Measurements from ENCODE around the gene SUSD1.
"Not testable (repeated sequence)": the region's sequence is repeated elsewhere in the genome, so short reads cannot be mapped to it uniquely, and the experiment has no call there.

SUSD1 gene

GRCh38 chr9:112174222-112174964 is 704 bp downstream of the SUSD1 start:
- DNase-seq (ENCODE audit: extremely low read depth in 1 of 2, low read depth in 1 of 2) = peak in 1 of 2 donors; percentile 56

GRCh38 chr9:112173489-112174221 is 1.4 kb downstream of the SUSD1 start:
- no peak for DNase-seq (ENCODE audit: extremely low read depth in 1 of 2, low read depth in 1 of 2)

GRCh38 chr9:112170968-112171367 is 4.1 kb downstream of the SUSD1 start:
- DNase-seq (ENCODE audit: extremely low read depth in 1 of 2, low read depth in 1 of 2) = no peak

GRCh38 chr9:112170235-112170634 is 4.9 kb downstream of the SUSD1 start:
- no peak for DNase-seq (ENCODE audit: extremely low read depth in 1 of 2, low read depth in 1 of 2)

GRCh38 chr9:112169368-112169767 is 5.7 kb downstream of the SUSD1 start:
- DNase-seq (ENCODE audit: extremely low read depth in 1 of 2, low read depth in 1 of 2) = no peak

- no peak for DNase-seq (ENCODE audit: extremely low read depth in 1 of 2, low read depth in 1 of 2)
Observed at GRCh38 chr9:112168197-112168596, 6.9 kb downstream of the SUSD1 start.

- DNase-seq (ENCODE audit: extremely low read depth in 1 of 2, low read depth in 1 of 2) = no peak
Observed at GRCh38 chr9:112166176-112167140, 8.6 kb downstream of the SUSD1 start.

GRCh38 chr9:112162621-112163413 is 12.3 kb downstream of the SUSD1 start:
- DNase-seq (ENCODE audit: extremely low read depth in 1 of 2, low read depth in 1 of 2) = no peak

- DNase-seq (ENCODE audit: extremely low read depth in 1 of 2, low read depth in 1 of 2) = no peak
Observed at GRCh38 chr9:112159781-112160180, 15.3 kb downstream of the SUSD1 start.

- no peak for DNase-seq (ENCODE audit: extremely low read depth in 1 of 2, low read depth in 1 of 2)
Observed at GRCh38 chr9:112158656-112159367, 16.3 kb downstream of the SUSD1 start.

GRCh38 chr9:112157961-112158360 is 17.1 kb downstream of the SUSD1 start:
- no peak for DNase-seq (ENCODE audit: extremely low read depth in 1 of 2, low read depth in 1 of 2)

- no peak for DNase-seq (ENCODE audit: extremely low read depth in 1 of 2, low read depth in 1 of 2)
Observed at GRCh38 chr9:112157087-112157486, 18.0 kb downstream of the SUSD1 start.

- no peak for DNase-seq (ENCODE audit: extremely low read depth in 1 of 2, low read depth in 1 of 2)
Observed at GRCh38 chr9:112149211-112149610, 25.9 kb downstream of the SUSD1 start.

- DNase-seq (ENCODE audit: extremely low read depth in 1 of 2, low read depth in 1 of 2) = no peak
Observed at GRCh38 chr9:112145886-112146285, 29.2 kb downstream of the SUSD1 start.

GRCh38 chr9:112144807-112145206 is 30.3 kb downstream of the SUSD1 start:
- no peak for DNase-seq (ENCODE audit: extremely low read depth in 1 of 2, low read depth in 1 of 2)

- no peak for DNase-seq (ENCODE audit: extremely low read depth in 1 of 2, low read depth in 1 of 2)
Observed at GRCh38 chr9:112142420-112142819, 32.7 kb downstream of the SUSD1 start.

- DNase-seq (ENCODE audit: extremely low read depth in 1 of 2, low read depth in 1 of 2) = no peak
Observed at GRCh38 chr9:112140936-112141335, 34.2 kb downstream of the SUSD1 start.

GRCh38 chr9:112137066-112137465 is 38.0 kb downstream of the SUSD1 start:
- no peak for DNase-seq (ENCODE audit: extremely low read depth in 1 of 2, low read depth in 1 of 2)

- no peak for DNase-seq (ENCODE audit: extremely low read depth in 1 of 2, low read depth in 1 of 2)
Observed at GRCh38 chr9:112135706-112136105, 39.4 kb downstream of the SUSD1 start.

- not testable (repeated sequence) for DNase-seq (ENCODE audit: extremely low read depth in 1 of 2, low read depth in 1 of 2)
Observed at GRCh38 chr9:112133806-112134205, 41.3 kb downstream of the SUSD1 start.
